H1 (cell line): ENCODE results near the gene CEP95. TPM values are rescaled to one million over a fixed set of nuclear protein-coding genes. Genes with fewer than 3 reads are reported as not detected.

Source experiments
- CTCF ChIA-PET: fragments of 300-600 bp; sonication (Branson Sonifier 250); formaldehyde crosslinking; loops from one replicate; lab custom pipeline; 2021; ENCODE audit not compliant: partially characterized antibody; lab: Charles Lee
- POLR2A ChIA-PET: fragments of 300-600 bp; sonication (Branson Sonifier 250); formaldehyde crosslinking; loops from one replicate; lab custom pipeline; 2021; ENCODE audit warnings: inconsistent platforms; ENCODE audit not compliant: partially characterized antibody; lab: Charles Lee
- DNase-seq, 2 experiments: peaks; one replicate each; pipeline versions ENCODE4 v3.0.0 to v3.0.0-alpha.2; 2010 to 2022; ENCODE audit warnings: low spot score in 2 of 2, low read depth in 1 of 2, mixed read lengths in 1 of 2
- FAIRE-seq: peaks from 2 replicates; lab custom pipeline; 2011; peaks lifted over from hg19 to GRCh38; lab: Jason Lieb, UNC
- H2AFZ ChIP-seq: 2 replicates; pipeline ENCODE4 v1.8.1; 2012; ENCODE audit warnings: low read length, inconsistent platforms
- H2AK5ac ChIP-seq: 2 replicates; pipeline ENCODE4 v1.6.1; 2013; ENCODE audit warnings: low read depth, low read length
- H2BK120ac ChIP-seq: replicated peaks from 2 replicates; pipeline ENCODE3; 2013; ENCODE audit warnings: low read depth, low read length, inconsistent platforms
- H2BK12ac ChIP-seq: 2 replicates; pipeline ENCODE4 v1.6.1; 2013; ENCODE audit warnings: low read depth, low read length
- H2BK15ac ChIP-seq: 2 replicates; pipeline ENCODE4 v1.6.1; 2013; ENCODE audit warnings: low read length
- H2BK20ac ChIP-seq: 2 replicates; pipeline ENCODE4 v1.6.1; 2013; ENCODE audit warnings: low read length
- H2BK5ac ChIP-seq: 2 replicates; pipeline ENCODE4 v1.6.1; 2013; ENCODE audit warnings: low read depth, low read length
- H3K14ac ChIP-seq: 2 replicates; pipeline ENCODE4 v1.6.1; 2013; ENCODE audit warnings: inconsistent platforms; ENCODE audit not compliant: insufficient read length
- H3K18ac ChIP-seq: 2 replicates; pipeline ENCODE4 v1.6.1; 2013; ENCODE audit warnings: low read length; ENCODE audit errors: extremely low read depth
- H3K23ac ChIP-seq: 2 replicates; pipeline ENCODE4 v1.6.1; 2013; ENCODE audit warnings: inconsistent platforms; ENCODE audit not compliant: insufficient read length
- H3K23me2 ChIP-seq: 2 replicates; pipeline ENCODE4 v1.6.1; 2013; ENCODE audit warnings: low read depth, low read length
- H3K27ac ChIP-seq: 2 replicates; pipeline ENCODE4 v1.6.1; 2011; ENCODE audit warnings: low read depth, low read length, inconsistent platforms
- H3K27me3 ChIP-seq, 4 experiments: replicated peaks in 1 of 4; 1 replicate in 1 of 4; 2 replicates in 3 of 4; pipeline versions ENCODE4 v1.6.1 to v1.8.1; 2011 to 2013; ENCODE audit warnings: low read length in 3 of 4, mild to moderate bottlenecking in 3 of 4, inconsistent platforms in 2 of 4, mixed read lengths in 2 of 4, moderate library complexity in 1 of 4; ENCODE audit not compliant: control insufficient read depth in 3 of 4, insufficient read depth in 3 of 4; ENCODE audit errors: extremely low read depth in 1 of 4
- H3K36me3 ChIP-seq, 4 experiments: 2 replicates each; pipeline versions ENCODE4 v1.6.1 to v1.8.1; 2011 to 2013; ENCODE audit warnings: mild to moderate bottlenecking in 4 of 4, low read length in 3 of 4, moderate library complexity in 2 of 4, control low read depth in 1 of 4, inconsistent platforms in 1 of 4; ENCODE audit not compliant: insufficient read depth in 4 of 4, control insufficient read depth in 2 of 4
- H3K4ac ChIP-seq: replicated peaks from 2 replicates; pipeline ENCODE3; 2013; ENCODE audit warnings: low read length, low read depth, mixed read lengths, inconsistent platforms; ENCODE audit not compliant: insufficient read length
- H3K4me1 ChIP-seq, 4 experiments: replicated peaks in 1 of 4; 1 replicate in 1 of 4; 2 replicates in 3 of 4; pipeline versions ENCODE4 v1.6.1 to v1.8.1; 2011 to 2013; ENCODE audit warnings: low read length in 3 of 4, inconsistent platforms in 2 of 4, mixed read lengths in 1 of 4; ENCODE audit not compliant: insufficient read depth in 4 of 4, control insufficient read depth in 3 of 4
- H3K4me2 ChIP-seq, 2 experiments: 2 replicates each; pipeline versions ENCODE4 v1.6.1 to v1.8.1; 2011 to 2013; ENCODE audit warnings: low read depth in 2 of 2, low read length in 2 of 2, control low read depth in 1 of 2, inconsistent platforms in 1 of 2, mild to moderate bottlenecking in 1 of 2; ENCODE audit not compliant: insufficient read depth in 1 of 2
- H3K4me3 ChIP-seq, 4 experiments: fragments of 200-600, 300-600 bp in 1 of 4; sonication (generic), shearing (Covaris generic), sonication (Bioruptor Twin) in 1 of 4; 2 replicates each; pipeline versions ENCODE4 v1.5.1 to v1.8.1; 2011 to 2016; ENCODE audit warnings: low read length in 4 of 4, low read depth in 3 of 4, control low read depth in 2 of 4, inconsistent platforms in 2 of 4, mild to moderate bottlenecking in 2 of 4, mixed read lengths in 1 of 4, moderate library complexity in 1 of 4; ENCODE audit not compliant: insufficient read depth in 2 of 4; ENCODE audit errors: extremely low read depth in 1 of 4
- H3K56ac ChIP-seq: replicated peaks from 2 replicates; pipeline ENCODE3; 2013; ENCODE audit warnings: low read depth, mild to moderate bottlenecking, mixed read lengths, low read length, inconsistent platforms; ENCODE audit not compliant: insufficient read length
- H3K79me1 ChIP-seq: 2 replicates; pipeline ENCODE4 v1.6.1; 2013; ENCODE audit warnings: low read depth, low read length, control low read depth
- H3K79me2 ChIP-seq, 2 experiments: 2 replicates each; pipeline versions ENCODE4 v1.6.1 to v1.8.1; 2012 to 2013; ENCODE audit warnings: low read length in 2 of 2, mild to moderate bottlenecking in 2 of 2, inconsistent platforms in 1 of 2; ENCODE audit not compliant: insufficient read depth in 2 of 2, control insufficient read depth in 1 of 2
- H3K9ac ChIP-seq, 4 experiments: replicated peaks in 1 of 4; 1 replicate in 1 of 4; 2 replicates in 3 of 4; pipeline versions ENCODE4 v1.6.1 to v1.8.1; 2011 to 2013; ENCODE audit warnings: low read depth in 3 of 4, low read length in 3 of 4, control low read depth in 2 of 4, mild to moderate bottlenecking in 2 of 4, moderate library complexity in 2 of 4, inconsistent platforms in 1 of 4; ENCODE audit errors: extremely low read depth in 1 of 4
- H3K9me3 ChIP-seq, 2 experiments: 2 replicates each; pipeline versions ENCODE4 v1.6.1 to v1.8.1; 2012 to 2013; ENCODE audit warnings: mild to moderate bottlenecking in 2 of 2, moderate library complexity in 2 of 2, control low read depth in 1 of 2, inconsistent platforms in 1 of 2, low read depth in 1 of 2, low read length in 1 of 2, mixed read lengths in 1 of 2; ENCODE audit not compliant: insufficient read depth in 2 of 2
- H4K20me1 ChIP-seq, 2 experiments: replicated peaks in 1 of 2; 2 replicates each; pipeline versions ENCODE3 to v1.8.1; 2011 to 2013; ENCODE audit warnings: inconsistent platforms in 2 of 2, low read length in 2 of 2, mild to moderate bottlenecking in 1 of 2; ENCODE audit not compliant: insufficient read depth in 2 of 2, control insufficient read depth in 1 of 2
- H4K5ac ChIP-seq: 2 replicates; pipeline ENCODE4 v1.6.1; 2013; ENCODE audit warnings: low read length, low read depth, mixed read lengths, inconsistent platforms; ENCODE audit not compliant: insufficient read length
- H4K8ac ChIP-seq: 2 replicates; pipeline ENCODE4 v1.8.0; 2013; ENCODE audit warnings: mild to moderate bottlenecking, moderate library complexity, low read length, inconsistent platforms; ENCODE audit not compliant: insufficient read depth; ENCODE audit errors: extremely low read depth
- H4K91ac ChIP-seq: replicated peaks from 2 replicates; pipeline ENCODE3; 2013; ENCODE audit warnings: low read length, mixed read lengths, inconsistent platforms; ENCODE audit not compliant: insufficient read length
- CHD2 ChIP-seq: IDR thresholded peaks from 2 replicates; pipeline ENCODE4 v1.6.1; 2012; ENCODE audit warnings: low read length, improper control_type of control experiment
- FOSL1 ChIP-seq: IDR thresholded peaks from 2 replicates; pipeline ENCODE4 v1.6.1; 2011; ENCODE audit warnings: mild to moderate bottlenecking, low read depth, low read length, moderate library complexity; ENCODE audit not compliant: insufficient read depth
- GABPA ChIP-seq: IDR thresholded peaks from 2 replicates; pipeline ENCODE4 v1.6.1; 2011; ENCODE audit warnings: mild to moderate bottlenecking, low read length, moderate library complexity, borderline replicate concordance; ENCODE audit not compliant: insufficient read depth
- HDAC2 ChIP-seq, 2 experiments: fragments of 300-600 bp in 1 of 2; sonication (generic) in 1 of 2; IDR thresholded peaks; 2 replicates each; pipeline ENCODE4 v1.6.1; 2011 to 2012; ENCODE audit warnings: low read depth in 2 of 2, low read length in 2 of 2, mild to moderate bottlenecking in 2 of 2, moderate library complexity in 2 of 2, borderline replicate concordance in 1 of 2, inconsistent platforms in 1 of 2
- JUN ChIP-seq: IDR thresholded peaks from 2 replicates; pipeline ENCODE4 v1.6.1; 2011; ENCODE audit warnings: low read depth, mild to moderate bottlenecking, improper control_type of control experiment, low read length
- MAX ChIP-seq: IDR thresholded peaks from 2 replicates; pipeline ENCODE4 v1.6.1; 2012; ENCODE audit warnings: inconsistent platforms
- POU5F1 ChIP-seq: IDR thresholded peaks from 2 replicates; pipeline ENCODE4 v1.6.1; 2011; ENCODE audit warnings: low read depth, mild to moderate bottlenecking, low read length, moderate library complexity
- SIRT6 ChIP-seq: IDR thresholded peaks from one replicate; pipeline ENCODE4 v1.7.1; 2012; ENCODE audit warnings: low read length, inconsistent platforms
- SIX5 ChIP-seq: IDR thresholded peaks from 2 replicates; pipeline ENCODE4 v1.6.1; 2011; ENCODE audit warnings: mild to moderate bottlenecking, low read depth, low read length
- SP1 ChIP-seq: IDR thresholded peaks from 2 replicates; pipeline ENCODE4 v1.6.1; 2011; ENCODE audit warnings: low read depth, low read length
- SP4 ChIP-seq: IDR thresholded peaks from 2 replicates; pipeline ENCODE4 v1.6.1; 2012; ENCODE audit warnings: low read length, inconsistent platforms
- TAF1 ChIP-seq: IDR thresholded peaks from 2 replicates; pipeline ENCODE4 v1.6.1; 2011; ENCODE audit warnings: mild to moderate bottlenecking, low read depth, low read length
- USF2 ChIP-seq: IDR thresholded peaks from 2 replicates; pipeline ENCODE4 v1.6.1; 2011; ENCODE audit warnings: low read length, improper control_type of control experiment
- ZNF274 ChIP-seq: IDR thresholded peaks from 2 replicates; pipeline ENCODE4 v1.7.0; 2012; ENCODE audit warnings: low read length, borderline replicate concordance; ENCODE audit errors: extremely low read depth
- WGBS, 2 experiments: shearing (Covaris generic) in 1 of 2; methylation state at CpG; one replicate each; pipeline versions ENCODE4 v1.1.6 to v1.1.7; 2013 to 2015; ENCODE audit warnings: low lambda C conversion rate in 2 of 2, mixed read lengths in 2 of 2, inconsistent platforms in 1 of 2, low coverage in 1 of 2, missing lambda C conversion rate in 1 of 2; ENCODE audit not compliant: insufficient replicate concordance in 2 of 2, insufficient coverage in 1 of 2, insufficient read length in 1 of 2; ENCODE audit errors: extremely low coverage in 1 of 2, missing lambda C conversion rate in 1 of 2; 5-methylcytosine and 5-hydroxymethylcytosine counted together
- polyA plus RNA-seq, 7 experiments: library from polyadenylated mRNA; depleted of rRNA in 3 of 7; stranded (reverse) in 5 of 7; unstranded in 2 of 7; fragments of >200 nt in 5 of 7; fragments of 200-250 nt in 2 of 7; gene quantifications; 1 replicate in 5 of 7; 2 replicates in 1 of 7; 4 replicates in 1 of 7; pipeline versions ENCODE4 v1.2.1 to v1.2.3, GENCODE V29; 2011 to 2013; ENCODE audit warnings: missing spikeins in 2 of 7, mixed read lengths in 2 of 7
- total RNA-seq: library from RNA; stranded (reverse); fragmentation: NEBNext Ultra II Directional; extraction: Animal tissue kit (Norgen Biotek cat#: 25700); gene quantifications from 2 replicates; pipeline ENCODE4 v1.2.1, GENCODE V29; 2021

The CEP95 gene
- total and polyA plus RNA-seq, 2 of the 8 experiments (the other 6 are each of a cell fraction or from before 2014, with no cell fraction given): 22.3 to 51.5 TPM

DNA sequence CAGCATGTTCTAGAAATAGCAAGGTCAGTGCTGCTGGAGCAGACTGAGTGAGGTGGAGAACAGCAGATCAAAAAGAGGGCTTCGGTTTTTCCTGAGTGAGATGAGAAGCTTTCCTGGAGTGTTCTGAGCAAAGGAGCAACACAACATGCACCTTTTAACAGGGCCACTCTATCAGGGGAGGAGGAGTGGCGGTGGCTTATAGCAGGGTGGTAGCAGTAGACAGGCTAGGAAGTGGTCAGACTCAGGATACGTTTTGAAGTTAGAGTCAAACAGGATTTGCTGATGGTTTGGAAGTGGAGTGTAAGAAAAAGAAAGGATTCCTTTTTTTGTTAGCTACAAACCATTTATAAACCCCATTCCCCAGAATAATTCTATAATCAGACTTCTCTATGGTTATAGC lies 22.4 kb upstream of the CEP95 start:
- no peak overlapping the region for H3K9ac ChIP-seq
- TF ChIP-seq CHD2: no peak
- TF ChIP-seq ZNF274: no peak
- TF ChIP-seq HDAC2 (IDR thresholded peaks at IDR 0.05; ENCODE audit: borderline replicate concordance in 1 of 2, low read depth in 2 of 2, low read length in 2 of 2): no peak
- TF ChIP-seq SIX5: no peak
- no peak for TF ChIP-seq JUN
- no peak for TF ChIP-seq SP1
- no peak for TF ChIP-seq GABPA
- no peak for TF ChIP-seq TAF1
- no peak for TF ChIP-seq SP4
- TF ChIP-seq SIRT6: no peak
- TF ChIP-seq FOSL1: no peak
- no peak for TF ChIP-seq MAX
- no peak for TF ChIP-seq USF2
- no peak for TF ChIP-seq POU5F1

More for the DNA sequence above, 22.4 kb upstream of the CEP95 start:
- H2AFZ ChIP-seq: no peak overlapping the region
- H3K36me3 ChIP-seq: peaks cover 14 to 80% (median 46%) of the 10 kb centered on the region in 4 experiments
- H2BK12ac ChIP-seq: no peak overlapping the region
- H3K4me1 ChIP-seq: no peaks in the 10 kb centered on the region
- no peak overlapping the region for H2BK5ac ChIP-seq
- no peak overlapping the region for H3K4ac ChIP-seq
- ChIA-PET CTCF (interaction anchor here (1.2 to 2.6 kb wide), 3 partner anchors 8 to 77 kb away, joined by 3 to 13 read pairs (median 4); no protein-coding TSS in a partner anchor), POLR2A (interaction anchor here (0.8 to 2.0 kb wide), 3 partner anchors 12 to 21 kb away, joined by 3 to 13 read pairs (median 5); partner anchors contain the start of gene POLG2)
- whole genome bisulfite sequencing, 2 experiments: 95% methylated on average over 3 of the region's 3 CpGs; no CpG with 5 or more reads in 1 of the 2 experiments
- no peak overlapping the region for H3K27ac ChIP-seq
- H3K23me2 ChIP-seq: no peaks in the 10 kb centered on the region
- H3K18ac ChIP-seq: no peak overlapping the region
- H3K9me3 ChIP-seq: no peaks in the 10 kb centered on the region
- no peak overlapping the region for H4K8ac ChIP-seq
- H3K79me1 ChIP-seq: no peaks in the 10 kb centered on the region; the same call in 1 of the 2 replicates
- H4K5ac ChIP-seq: no peak overlapping the region
- H2AK5ac ChIP-seq: no peak overlapping the region
- H2BK120ac ChIP-seq: no peak overlapping the region
- H3K79me2 ChIP-seq: no peaks in the 10 kb centered on the region
- H2BK15ac ChIP-seq: no peak overlapping the region
- no peak overlapping the region for H3K56ac ChIP-seq
- no peak overlapping the region for H3K4me2 ChIP-seq
- H4K20me1 ChIP-seq: no peaks in the 10 kb centered on the region
- H3K23ac ChIP-seq: no peak overlapping the region
- no peaks in the 10 kb centered on the region for H3K27me3 ChIP-seq
- no peak overlapping the region for H3K4me3 ChIP-seq
- H4K91ac ChIP-seq: no peak overlapping the region
- FAIRE-seq (no peak), DNase-seq (no peak)
- no peak overlapping the region for H3K14ac ChIP-seq
- H2BK20ac ChIP-seq: no peak overlapping the region
